A549 (cell line): ENCODE data around the gene BUD23. TPM values are rescaled to one million over a fixed set of nuclear protein-coding genes. Genes with fewer than 3 reads are reported as not detected.
A peak's percentile ranks its signal among the peaks of the same experiment; 100 is the strongest.

Experiments used
- ATAC-seq, 2 experiments: fragments of 200-7000 bp in 1 of 2; fragments of >200 bp in 1 of 2; cut with Nextera tagmentation in 1 of 2; cut with Tn5 transposase in 1 of 2; 3 replicates each; pipeline versions ENCODE4 v1.8.0 to v1.9.1; 2018 to 2020; ENCODE audit warnings: mild to moderate bottlenecking in 1 of 2, moderate library complexity in 1 of 2
- CTCF ChIA-PET: fragments of 300-600 bp; sonication (Branson Sonifier 250); formaldehyde crosslinking; extraction: SDS; loops from one replicate; lab custom pipeline; 2021; ENCODE audit warnings: antibody characterized with exemption, inconsistent platforms; lab: Yijun Ruan, JAX
- POLR2A ChIA-PET: fragments of 350-600 bp; formaldehyde crosslinking; extraction: SDS; loops from one replicate; lab custom pipeline; 2021; ENCODE audit warnings: antibody characterized with exemption, inconsistent platforms; lab: Yijun Ruan, JAX
- DNase-seq, 2 experiments: peaks; one replicate each; pipeline versions ENCODE4 v3.0.0 to v3.0.0-alpha.2; 2011 to 2016; ENCODE audit warnings: low read depth in 1 of 2, low spot score in 1 of 2
- FAIRE-seq: peaks from 2 replicates; lab custom pipeline; 2011; peaks lifted over from hg19 to GRCh38; lab: Jason Lieb, UNC
- H3K27ac ChIP-seq, 2 experiments: fragments of >200 bp; sonication (Bioruptor Twin); formaldehyde crosslinking; 3 replicates each; pipeline ENCODE4 v1.5.1; 2016 to 2017
- H3K4me1 ChIP-seq: fragments of >200 bp; sonication (Bioruptor Twin); formaldehyde crosslinking; 3 replicates; pipeline ENCODE4 v1.6.1; 2016
- H3K4me2 ChIP-seq: fragments of >200 bp; sonication (Bioruptor Twin); formaldehyde crosslinking; 3 replicates; pipeline ENCODE4 v1.6.1; 2016
- H3K4me3 ChIP-seq: fragments of >200 bp; sonication (Bioruptor Twin); formaldehyde crosslinking; 3 replicates; pipeline ENCODE4 v1.5.1; 2016
- H3K9me3 ChIP-seq: fragments of >200 bp; sonication (Bioruptor Twin); formaldehyde crosslinking; 3 replicates; pipeline ENCODE4 v1.6.1; 2016
- BHLHE40 ChIP-seq: IDR thresholded peaks from 2 replicates; pipeline ENCODE4 v1.6.1; 2012; ENCODE audit warnings: low read depth, low read length, inconsistent platforms
- CBX8 ChIP-seq: fragments of 200-600 bp; sonication (generic); IDR thresholded peaks from 2 replicates; pipeline ENCODE4 v1.6.1; 2016
- CEBPB ChIP-seq, 2 experiments: fragments of >200 bp in 1 of 2; sonication (Bioruptor Twin) in 1 of 2; formaldehyde crosslinking in 1 of 2; IDR thresholded peaks; 2 replicates each; pipeline ENCODE4 v1.6.1; 2012 to 2016
- CHD4 ChIP-seq: fragments of 200-600 bp; sonication (generic); IDR thresholded peaks from 2 replicates; pipeline ENCODE4 v1.6.1; 2016; ENCODE audit warnings: antibody characterized with exemption, mild to moderate bottlenecking, borderline replicate concordance
- EHF ChIP-seq: fragments of 250-450 bp; sonication (Bioruptor Pico); IDR thresholded peaks from 2 replicates; pipeline ENCODE4 v1.5.0; 2020; ENCODE audit warnings: mild to moderate bottlenecking
- EP300 ChIP-seq, 2 experiments: fragments of >200 bp; sonication (Bioruptor Twin); formaldehyde crosslinking; IDR thresholded peaks; 2 replicates in 1 of 2; 3 replicates in 1 of 2; pipeline ENCODE4 v1.6.1; 2016 to 2017
- FOSB ChIP-seq: fragments of 250-450 bp; sonication (Bioruptor Pico); IDR thresholded peaks from 2 replicates; pipeline ENCODE4 v1.5.0; 2020; ENCODE audit warnings: mild to moderate bottlenecking, moderate library complexity
- HES2 ChIP-seq: fragments of >200 bp; sonication (Bioruptor Twin); formaldehyde crosslinking; IDR thresholded peaks from 2 replicates; pipeline ENCODE4 v1.6.1; 2016
- HEYL ChIP-seq: fragments of 250-450 bp; sonication (Bioruptor Pico); IDR thresholded peaks from 2 replicates; pipeline ENCODE4 v1.8.0; 2021; ENCODE audit warnings: mild to moderate bottlenecking, moderate library complexity
- HOXA7 ChIP-seq: fragments of 250-450 bp; sonication (Bioruptor Pico); IDR thresholded peaks from 2 replicates; pipeline ENCODE4 v1.5.0; 2020; ENCODE audit warnings: mild to moderate bottlenecking, moderate library complexity
- HOXB5 ChIP-seq: fragments of 250-450 bp; sonication (Bioruptor Pico); IDR thresholded peaks from 2 replicates; pipeline ENCODE4 v1.5.0; 2020; ENCODE audit warnings: mild to moderate bottlenecking, moderate library complexity
- JUN ChIP-seq, 2 experiments: fragments of >200 bp; sonication (Bioruptor Twin); formaldehyde crosslinking; IDR thresholded peaks; 2 replicates in 1 of 2; 3 replicates in 1 of 2; pipeline ENCODE4 v1.6.1; 2016 to 2017
- JUNB ChIP-seq: fragments of >200 bp; sonication (Bioruptor Twin); formaldehyde crosslinking; IDR thresholded peaks from 2 replicates; pipeline ENCODE4 v1.6.1; 2016
- KDM1A ChIP-seq: fragments of 200-600 bp; sonication (generic); IDR thresholded peaks from 2 replicates; pipeline ENCODE4 v1.6.1; 2016; ENCODE audit warnings: low read depth, mild to moderate bottlenecking
- MAFK ChIP-seq: fragments of 450-650 bp; IDR thresholded peaks from 2 replicates; pipeline ENCODE4 v1.6.1; 2014; ENCODE audit not compliant: partially characterized antibody
- MAX ChIP-seq: IDR thresholded peaks from 2 replicates; pipeline ENCODE4 v1.6.1; 2012
- MAZ ChIP-seq: fragments of 150-350 bp; IDR thresholded peaks from 2 replicates; pipeline ENCODE4 v1.6.1; 2014; ENCODE audit warnings: antibody characterized with exemption, low read depth, low read length, borderline replicate concordance
- MYC ChIP-seq: IDR thresholded peaks from 2 replicates; pipeline ENCODE4 v1.6.1; 2012; ENCODE audit warnings: mild to moderate bottlenecking, inconsistent platforms, low read length, improper control_type of control experiment, borderline replicate concordance
- NFE2L2 ChIP-seq: fragments of 150-350 bp; conservative IDR thresholded peaks from 2 replicates; pipeline ENCODE4 v1.6.1; 2014; ENCODE audit warnings: low read length
- PBX3 ChIP-seq: IDR thresholded peaks from 2 replicates; pipeline ENCODE4 v1.6.1; 2012
- RAD21 ChIP-seq, 2 experiments: fragments of >200 bp in 1 of 2; sonication (Bioruptor Twin) in 1 of 2; formaldehyde crosslinking in 1 of 2; IDR thresholded peaks in 1 of 2; conservative IDR thresholded peaks in 1 of 2; 2 replicates in 1 of 2; 3 replicates in 1 of 2; pipeline ENCODE4 v1.6.1; 2012 to 2018; ENCODE audit warnings: inconsistent platforms in 1 of 2
- RCOR1 ChIP-seq: fragments of 150-350 bp; IDR thresholded peaks from 2 replicates; pipeline ENCODE4 v1.6.1; 2014; ENCODE audit warnings: antibody characterized with exemption, low read length, low read depth
- RFX5 ChIP-seq: fragments of 450-650 bp; IDR thresholded peaks from 2 replicates; pipeline ENCODE4 v1.7.1; 2014; ENCODE audit warnings: antibody characterized with exemption, mild to moderate bottlenecking, moderate library complexity
- RNF2 ChIP-seq: fragments of 200-600 bp; sonication (generic); IDR thresholded peaks from 2 replicates; pipeline ENCODE4 v1.6.1; 2016; ENCODE audit warnings: low read depth, mild to moderate bottlenecking, antibody characterized with exemption, moderate library complexity, borderline replicate concordance
- SMC3 ChIP-seq: fragments of >200 bp; sonication (Bioruptor Twin); formaldehyde crosslinking; IDR thresholded peaks from 3 replicates; pipeline ENCODE4 v1.6.1; 2018; ENCODE audit warnings: inconsistent platforms
- TFCP2L1 ChIP-seq: fragments of 250-450 bp; sonication (Bioruptor Pico); IDR thresholded peaks from 2 replicates; pipeline ENCODE4 v1.5.0; 2021; ENCODE audit warnings: mild to moderate bottlenecking
- USF2 ChIP-seq: fragments of 450-650 bp; IDR thresholded peaks from 2 replicates; pipeline ENCODE4 v1.6.1; 2014; ENCODE audit warnings: antibody characterized with exemption
- ZC3H11A ChIP-seq: fragments of 450-650 bp; IDR thresholded peaks from 2 replicates; pipeline ENCODE4 v1.6.1; 2014; ENCODE audit warnings: antibody characterized with exemption, mild to moderate bottlenecking
- ZSCAN20 ChIP-seq: fragments of 250-450 bp; sonication (Bioruptor Pico); IDR thresholded peaks from 2 replicates; pipeline ENCODE4 v1.8.0; 2022; ENCODE audit warnings: mild to moderate bottlenecking, moderate library complexity
- WGBS: methylation state at CpG from one replicate; pipeline ENCODE4 v1.1.6; 2017; ENCODE audit errors: missing lambda C conversion rate; 5-methylcytosine and 5-hydroxymethylcytosine counted together
- polyA plus RNA-seq, 4 experiments: library from polyadenylated mRNA; depleted of rRNA in 3 of 4; stranded (reverse); fragments of >200 nt; fragmentation: RNase III in 1 of 4; extraction: RNeasy Plus Mini Kit Qiagen cat#74134 plus additional on column Dnase treatment in 1 of 4; gene quantifications; 2 replicates in 3 of 4; 3 replicates in 1 of 4; pipeline ENCODE4 v1.2.3, GENCODE V29; 2011 to 2017

BUD23 gene
- polyA plus RNA-seq, 2 of the 4 experiments (the other 2 are of a cell fraction), result 134 to 161 TPM

- DNase-seq (no peak), ATAC-seq (no peak), FAIRE-seq (no peak)
- WGBS, result 91% methylated on average over 3 of the region's 3 CpGs
- H3K9me3 ChIP-seq, result no peaks in the 10 kb centered on the region
- H3K4me2 ChIP-seq, result no peak overlapping the region
- TF ChIP-seq KDM1A, result no peak
- TF ChIP-seq ZC3H11A, result no peak
- peak; percentile 66 for TF ChIP-seq MAFK
- no peak for TF ChIP-seq HOXA7 (CRISPR knock-in tag)
- CTCF ChIA-PET, result interaction anchor here (0.6 to 2.8 kb wide), 6 partner anchors 22 to 121 kb away, joined by 3 to 30 read pairs (median 6); partner anchors contain the start of gene VPS37D
- no peak overlapping the region for H3K4me3 ChIP-seq
- H3K4me1 ChIP-seq, result peaks cover 3% of the 10 kb centered on the region; the same call in 1 of the 3 replicates
- POLR2A ChIA-PET, result no interaction called here
- H3K27ac ChIP-seq, result peak overlapping the region in 1 of 2 experiments; percentile 21; a peak in 1 of 6 replicates
Measured at GRCh38 chr7:73727952-73728351, 44.6 kb downstream of the BUD23 start.

- no peak for ATAC-seq
- no peak overlapping the region for H3K4me2 ChIP-seq
Measured at GRCh38 chr7:73728551-73728950, 45.2 kb downstream of the BUD23 start.

GRCh38 chr7:73730485-73730884 lies 47.1 kb downstream of the BUD23 start:
- H3K4me1 ChIP-seq, result peaks cover 8% of the 10 kb centered on the region

More at GRCh38 chr7:73728551-73728950, 45.2 kb downstream of the BUD23 start:
- H3K9me3 ChIP-seq, result no peaks in the 10 kb centered on the region
- ChIA-PET CTCF (interaction anchor here (1.2 to 2.8 kb wide), 10 partner anchors 22 to 135 kb away, joined by 3 to 30 read pairs (median 5); partner anchors contain the start of gene VPS37D), POLR2A (interaction anchor here (0.7 kb wide), 1 partner anchor 135 kb away, joined by 3 read pairs; no protein-coding TSS in a partner anchor)
- WGBS, result 77% methylated on average over 5 of the region's 5 CpGs
- no peak overlapping the region for H3K4me3 ChIP-seq
- FAIRE-seq (no peak), DNase-seq (no peak)
- H3K27ac ChIP-seq, result peak overlapping the region in 1 of 2 experiments; percentile 21; a peak in 1 of 6 replicates
- no peak for TF ChIP-seq USF2
- no peak for TF ChIP-seq MAX
- H3K4me1 ChIP-seq, result peaks cover 3% of the 10 kb centered on the region; the same call in 1 of the 3 replicates

GRCh38 chr7:73732397-73732796 lies 49.0 kb downstream of the BUD23 start:
- DNase-seq, result no peak
- ChIA-PET CTCF (interaction anchor here (0.6 to 12.2 kb wide), 6 partner anchors 11 to 123 kb away, joined by 3 to 273 read pairs (median 46); partner anchors contain the start of gene STX1A), POLR2A (interaction anchor here (0.7 kb wide), 1 partner anchor 104 kb away, joined by 4 read pairs; no protein-coding TSS in a partner anchor)
- WGBS, result 59% methylated on average over 2 of the region's 2 CpGs
- H3K4me3 ChIP-seq, result no peak overlapping the region
- no peaks in the 10 kb centered on the region for H3K9me3 ChIP-seq
- no peak for ATAC-seq
- no peak for FAIRE-seq
- no peak overlapping the region for H3K4me2 ChIP-seq
- H3K4me1 ChIP-seq, result peaks cover 8% of the 10 kb centered on the region
- H3K27ac ChIP-seq, result no peak overlapping the region
- TF ChIP-seq BHLHE40 (no peak), HOXA7 (CRISPR knock-in tag) (no peak), RAD21 (conservative IDR thresholded peaks at IDR 0.05 in 1 of 2, IDR thresholded peaks at IDR 0.05 in 1 of 2) (no peak), CEBPB (IDR thresholded peaks at IDR 0.05) (no peak), MAZ (no peak), FOSB (CRISPR knock-in tag) (no peak), NFE2L2 (no peak), CHD4 (no peak), TFCP2L1 (no peak), SMC3 (no peak), ZSCAN20 (CRISPR knock-in tag) (no peak), ZC3H11A (no peak), HEYL (CRISPR knock-in tag) (no peak), EHF (no peak), MAX (no peak), RFX5 (no peak), CBX8 (no peak), USF2 (no peak)

More at GRCh38 chr7:73730485-73730884, 47.1 kb downstream of the BUD23 start:
- no peak for TF ChIP-seq JUNB
- TF ChIP-seq RCOR1, result no peak
- TF ChIP-seq MYC, result no peak
- no peak for TF ChIP-seq JUN (IDR thresholded peaks at IDR 0.05)
- TF ChIP-seq CEBPB (IDR thresholded peaks at IDR 0.05), result no peak
- no peak for TF ChIP-seq PBX3
- no peak for TF ChIP-seq MAFK
- TF ChIP-seq HES2, result no peak
- no peak for TF ChIP-seq BHLHE40
- TF ChIP-seq RFX5, result no peak
- no peak for TF ChIP-seq HOXB5 (CRISPR knock-in tag)
- TF ChIP-seq EP300 (IDR thresholded peaks at IDR 0.05), result no peak
- TF ChIP-seq RNF2, result no peak
- FAIRE-seq (no peak), ATAC-seq (no peak), DNase-seq (no peak)
- ChIA-PET POLR2A (no interaction called here), CTCF (interaction anchor here (0.8 to 12.2 kb wide), 5 partner anchors 9 to 124 kb away, joined by 3 to 273 read pairs (median 45); partner anchors contain the start of gene STX1A)
- Histone ChIP-seq H3K4me2 (no peak overlapping the region), H3K4me3 (no peak overlapping the region), H3K9me3 (no peaks in the 10 kb centered on the region), H3K27ac (no peak overlapping the region)
- 69% methylated on average over 3 of the region's 3 CpGs for WGBS
